Pulmonary artery endothelial cell (primary cell): ENCODE data around the gene GRID1. TPM values are rescaled to one million over a fixed set of nuclear protein-coding genes. Genes with fewer than 3 reads are reported as not detected.

ENCODE experiments used
- DNase-seq: peaks from one replicate; pipeline ENCODE4 v3.0.0-alpha.2; 2011; ENCODE audit warnings: low read depth, low spot score
- total RNA-seq: library from RNA; depleted of rRNA; stranded (reverse); fragments of >200 nt; gene quantifications from 2 replicates; pipeline ENCODE4 v1.2.3, GENCODE V29; 2014

The GRID1 gene
- total RNA-seq, 1 donor from 2014 or later = not detected

DNA sequence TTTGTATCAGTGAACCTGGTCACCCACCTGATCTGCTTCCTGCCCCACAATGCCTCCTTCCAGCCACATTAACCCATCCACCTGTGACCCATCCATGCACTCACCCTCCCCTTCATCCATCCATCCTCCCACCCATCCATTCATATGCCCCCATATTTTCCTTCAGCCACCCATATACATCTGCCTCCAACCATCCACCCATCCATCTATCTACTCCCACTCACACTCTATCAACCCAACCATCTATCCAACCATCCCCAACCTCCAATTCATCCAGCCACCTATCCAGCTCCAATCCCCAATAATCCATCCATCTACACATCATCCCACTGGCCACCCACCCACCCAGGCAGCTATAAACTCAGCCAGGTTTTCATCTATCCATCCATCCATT is 51.0 kb downstream of the GRID1 start:
- DNase-seq = no peak

DNA sequence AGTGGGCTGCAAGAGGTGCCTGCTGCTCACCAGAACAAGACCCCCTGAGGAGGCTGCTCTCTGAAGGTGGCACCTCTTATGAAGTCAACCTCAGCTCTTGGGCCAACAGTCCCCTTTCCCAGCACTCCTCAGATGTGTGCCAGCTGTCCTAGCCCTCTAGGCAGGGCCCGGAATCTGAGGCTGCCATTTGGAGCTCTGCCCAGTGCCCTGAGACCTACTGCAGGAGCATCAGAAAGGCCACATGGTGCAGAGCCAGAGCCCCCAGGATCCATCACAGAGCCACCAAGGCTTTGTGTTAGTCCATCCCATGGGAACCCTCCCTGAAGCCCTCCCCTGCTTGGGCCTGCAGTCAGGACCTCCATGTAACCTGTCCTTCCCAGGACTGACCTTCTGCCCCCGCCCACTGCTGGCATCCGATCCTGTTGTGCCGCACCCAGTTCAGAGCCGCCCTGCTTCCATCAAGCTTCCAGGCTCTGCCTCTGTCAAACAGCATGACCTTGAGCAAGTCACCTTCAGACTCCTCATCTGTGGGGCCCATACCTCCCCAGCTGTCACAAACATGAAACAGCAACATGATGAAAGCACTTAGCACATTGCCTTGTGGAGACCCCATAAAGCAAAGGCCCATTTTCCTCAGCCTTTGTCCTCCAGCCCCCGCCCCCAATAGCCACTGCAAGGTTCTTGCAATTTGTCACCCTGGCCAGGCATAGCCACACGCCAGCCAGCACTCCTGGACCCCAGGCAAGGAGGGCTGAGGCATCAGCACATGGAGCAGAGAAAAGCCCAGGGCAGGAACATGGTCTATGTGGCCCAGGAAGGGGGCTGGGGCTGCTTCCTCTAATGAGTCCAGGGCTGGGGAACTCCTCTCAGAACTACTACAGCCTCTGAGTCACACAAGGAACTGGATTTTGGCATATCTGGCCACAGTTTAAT is 51.7 kb downstream of the GRID1 start:
- no peak for DNase-seq

GRCh38 chr10:86313621-86314041 is 53.0 kb downstream of the GRID1 start:
- DNase-seq = no peak

DNA sequence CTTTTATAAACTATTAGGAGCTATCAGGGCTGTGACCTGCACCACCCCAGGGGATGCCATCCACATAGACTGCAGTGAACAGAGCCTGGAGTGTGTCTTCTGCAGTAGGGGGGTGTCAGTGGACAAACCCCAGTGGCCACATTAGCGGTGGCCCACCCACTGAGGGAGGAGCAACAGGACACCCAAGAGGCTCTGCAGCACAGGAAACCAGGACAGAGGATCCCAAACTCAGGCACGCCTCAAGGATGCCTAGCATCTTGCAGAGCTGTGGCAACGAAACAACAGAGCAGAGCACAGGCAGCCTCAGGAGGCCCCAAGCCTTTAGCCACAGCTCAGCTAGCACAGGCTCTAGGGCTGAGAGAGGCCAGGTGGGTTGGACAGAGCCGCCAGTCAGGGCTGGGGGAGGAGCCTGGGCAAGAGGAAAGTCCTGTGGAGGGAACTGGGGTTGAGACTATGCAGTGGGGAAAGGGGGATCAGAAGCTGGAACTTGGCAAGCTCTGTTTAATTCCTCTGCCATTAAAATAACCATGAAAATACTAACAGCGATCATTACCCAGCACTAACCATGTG is 53.8 kb downstream of the GRID1 start:
- DNase-seq = no peak

GRCh38 chr10:86311906-86312305 is 54.7 kb downstream of the GRID1 start:
- no peak for DNase-seq

GRCh38 chr10:86311190-86311589 is 55.4 kb downstream of the GRID1 start:
- no peak for DNase-seq

GRCh38 chr10:86310702-86311101 is 55.9 kb downstream of the GRID1 start:
- DNase-seq = no peak

GRCh38 chr10:86310291-86310690 is 56.3 kb downstream of the GRID1 start:
- no peak for DNase-seq

DNA sequence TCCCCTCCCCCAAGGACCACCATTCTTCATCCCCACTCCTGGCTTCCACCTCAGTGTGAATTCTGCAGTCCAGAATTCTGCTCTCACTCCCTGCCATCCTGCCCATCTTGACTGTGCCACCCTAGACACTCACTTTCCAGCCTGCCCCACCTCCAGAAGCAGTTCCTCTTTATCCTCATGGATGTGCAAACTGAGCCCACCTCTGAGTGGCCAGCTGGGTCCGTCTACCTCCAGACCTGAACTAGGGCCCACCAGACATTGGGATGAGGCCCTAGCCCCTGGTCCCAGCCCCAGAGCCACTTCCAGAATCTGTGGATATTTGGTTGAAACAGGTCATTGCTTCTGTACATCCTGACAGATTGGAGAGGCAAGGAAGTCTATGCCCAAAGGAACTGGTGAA is 58.5 kb downstream of the GRID1 start:
- no peak for DNase-seq

- no peak for DNase-seq
Observed at GRCh38 chr10:86306628-86307278, 59.8 kb downstream of the GRID1 start.

- DNase-seq = no peak
Observed at GRCh38 chr10:86305521-86305920, 61.1 kb downstream of the GRID1 start.

DNA sequence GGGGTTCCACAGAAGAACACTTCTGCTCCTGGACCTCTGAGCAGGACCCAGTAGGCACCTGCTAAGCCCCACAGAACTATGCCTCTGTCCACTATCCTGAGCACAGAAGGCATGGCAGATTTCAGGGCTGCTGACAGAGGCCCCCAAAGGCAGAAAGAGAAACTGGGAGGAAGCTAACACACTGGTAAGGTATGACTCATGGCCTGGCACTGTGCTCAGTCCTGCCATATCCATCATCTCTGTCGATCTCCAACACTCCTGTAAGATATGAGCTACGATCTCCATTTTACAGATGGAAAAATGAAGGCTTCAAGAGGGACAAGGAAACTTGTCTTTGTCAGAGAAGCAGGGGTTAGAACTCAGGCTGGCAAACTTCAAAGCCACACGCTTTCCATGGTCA is 62.2 kb downstream of the GRID1 start:
- DNase-seq = no peak

- no peak for DNase-seq
Observed at GRCh38 chr10:86303626-86304025, 63.0 kb downstream of the GRID1 start.

DNA sequence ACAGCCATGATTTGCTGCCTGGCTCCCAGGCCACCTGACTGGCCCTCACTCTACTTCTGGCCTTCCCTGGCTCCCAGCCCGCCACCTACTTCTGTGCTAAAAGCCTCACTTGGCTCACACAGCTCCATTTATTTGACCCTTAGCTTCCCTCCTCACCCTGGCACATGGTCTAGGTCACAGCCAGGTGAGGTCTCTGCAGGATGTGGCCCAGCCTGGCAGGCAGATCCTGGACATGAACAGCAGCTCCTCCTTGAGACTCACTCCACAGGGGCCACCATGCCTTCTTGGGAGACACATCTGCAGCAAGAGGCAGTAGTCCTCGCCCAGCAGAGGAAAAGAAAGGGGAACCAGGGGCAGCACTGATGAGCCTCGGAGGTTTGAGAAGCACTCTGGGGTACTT is 64.6 kb downstream of the GRID1 start:
- no peak for DNase-seq

GRCh38 chr10:86300931-86301830 is 65.4 kb downstream of the GRID1 start:
- DNase-seq = no peak

DNA sequence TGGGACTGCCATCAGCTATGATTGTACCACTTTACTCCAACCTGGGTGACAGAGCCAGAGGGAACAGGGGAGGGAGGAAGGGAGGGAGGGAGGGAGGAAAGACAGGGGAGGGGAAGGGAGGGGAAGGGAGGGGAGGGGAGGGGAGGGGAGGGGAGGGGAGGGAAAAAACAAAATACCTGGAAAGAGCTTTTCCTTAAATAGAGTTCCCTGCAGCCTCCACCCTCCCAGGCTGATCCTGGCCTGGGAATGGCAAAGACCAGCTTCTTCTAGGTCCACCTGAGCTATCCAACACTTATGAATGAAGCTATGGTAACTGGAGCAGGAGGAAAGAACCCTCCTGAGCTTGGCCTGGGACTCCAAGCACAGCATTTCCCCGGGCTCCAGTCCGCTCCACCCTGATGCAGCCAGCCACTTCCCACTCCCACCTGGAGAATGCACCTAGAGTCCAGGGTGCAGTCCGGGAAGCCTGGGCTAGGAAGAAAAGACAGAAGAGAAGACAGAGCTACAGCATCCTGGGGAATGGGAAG is 66.1 kb downstream of the GRID1 start:
- DNase-seq = no peak

GRCh38 chr10:86299562-86299961 is 67.0 kb downstream of the GRID1 start:
- no peak for DNase-seq

GRCh38 chr10:86298501-86299001 is 68.0 kb downstream of the GRID1 start:
- no peak for DNase-seq

DNA sequence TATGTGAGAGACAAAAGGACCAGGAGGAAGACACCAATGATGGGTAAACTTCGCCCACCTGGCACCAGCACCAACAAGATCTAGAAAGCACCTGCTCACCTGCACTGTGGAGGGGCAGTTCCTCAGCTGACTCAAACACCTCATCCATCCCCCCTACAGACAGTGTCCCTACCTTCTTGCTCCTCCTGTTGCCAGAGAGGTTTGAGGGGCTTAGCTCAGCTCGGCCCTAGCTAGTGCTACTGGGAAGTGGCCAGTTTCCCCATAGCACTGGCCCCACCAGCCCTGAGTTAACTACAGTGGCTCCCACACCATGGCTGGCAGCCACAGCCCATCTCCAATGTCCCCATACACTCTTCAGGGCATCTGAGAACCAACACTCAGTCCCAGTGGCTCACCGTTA is 70.8 kb downstream of the GRID1 start:
- DNase-seq = no peak

DNA sequence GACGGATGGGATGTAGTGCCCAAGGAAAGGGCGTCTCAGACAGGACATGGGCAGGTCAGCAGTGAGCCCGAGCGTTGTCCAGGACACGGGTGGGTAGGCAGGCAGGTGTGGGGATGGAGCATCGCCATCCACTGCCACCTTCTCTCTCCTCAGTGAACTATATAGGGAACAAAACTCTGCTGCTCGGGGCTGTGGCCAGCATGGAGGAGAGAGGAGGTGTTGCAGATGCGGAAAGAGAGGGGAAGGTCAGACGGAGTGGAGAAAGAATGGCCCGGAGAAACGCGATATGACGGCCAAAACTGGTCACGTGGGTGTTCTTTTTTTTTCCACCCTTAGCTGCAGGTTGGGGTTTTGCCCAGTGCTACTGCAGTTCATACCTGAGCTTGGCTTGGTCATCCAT is 71.2 kb downstream of the GRID1 start:
- no peak for DNase-seq
